Lung microvascular endothelial cell (primary cell): Measurements from ENCODE around the gene DRD2. TPM values are rescaled to one million over a fixed set of nuclear protein-coding genes. Genes with fewer than 3 reads are reported as not detected.

ENCODE experiments used
- DNase-seq, 2 donors: peaks; one replicate each; pipeline versions ENCODE4 v3.0.0 to v3.0.0-alpha.2; 2010; ENCODE audit warnings: low read depth in 2 of 2
- total RNA-seq: library from RNA; depleted of rRNA; stranded (reverse); fragments of >200 nt; gene quantifications from 2 replicates; pipeline ENCODE4 v1.2.1, GENCODE V29; 2014

The DRD2 gene
- total RNA-seq, 1 donor from 2014 or later: not detected

DNA sequence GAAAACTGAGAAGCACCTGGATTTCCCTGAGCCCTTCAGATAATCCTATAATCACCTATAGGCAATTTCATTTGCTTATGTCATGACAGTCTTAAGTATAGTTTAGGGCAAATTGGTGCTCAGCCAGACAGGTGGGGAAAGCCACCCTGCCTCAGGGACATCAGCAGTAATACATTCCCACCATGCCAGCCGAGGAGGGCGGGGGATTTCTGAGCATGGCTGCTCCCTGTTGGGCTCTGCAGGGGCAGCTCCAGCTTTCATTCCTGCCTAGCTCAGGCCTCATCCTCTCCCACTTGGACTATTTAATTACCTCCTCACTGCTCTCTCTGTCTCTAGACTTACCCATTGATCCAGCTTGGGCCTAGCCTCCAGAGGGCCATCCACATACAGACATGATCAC lies 9.0 kb upstream of the DRD2 start:
- no peak for DNase-seq

DNA sequence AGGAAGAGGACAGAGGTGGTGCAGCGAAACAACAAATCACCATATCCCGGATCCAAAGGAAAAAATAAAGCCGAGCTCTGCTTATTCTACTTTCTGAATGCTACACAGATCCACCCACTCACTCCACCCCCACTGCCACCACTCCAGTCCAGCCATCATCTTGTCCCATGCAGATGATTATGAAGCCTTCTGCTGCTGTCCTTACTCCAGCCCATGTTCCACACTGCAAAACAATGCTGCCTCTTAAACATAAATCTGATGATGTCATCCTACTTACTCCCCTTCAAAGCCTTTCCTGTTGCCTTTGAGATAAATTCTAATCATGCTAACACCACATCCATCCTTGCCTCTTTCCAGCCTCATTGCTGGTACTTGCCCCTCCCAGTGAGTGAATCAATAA lies 6.5 kb upstream of the DRD2 start:
- DNase-seq: no peak

DNA sequence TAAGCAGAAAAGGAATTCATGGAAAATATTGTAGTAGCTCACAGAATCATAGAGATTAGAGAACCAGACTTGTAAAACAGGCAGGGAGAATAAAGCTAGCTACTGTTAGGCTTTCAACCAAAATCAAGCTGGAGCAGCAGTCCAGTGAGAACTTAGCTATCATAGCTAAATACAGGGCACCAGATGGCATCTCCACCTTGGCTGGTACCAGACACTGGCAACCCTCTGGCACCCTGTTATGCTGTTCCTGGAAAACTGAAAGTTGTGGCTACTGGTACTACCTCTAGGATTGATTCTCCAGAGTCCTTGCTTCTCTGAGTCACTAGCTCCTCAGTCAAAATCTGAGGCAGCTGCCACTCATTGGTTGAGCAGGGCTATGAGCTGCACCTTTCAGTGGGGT lies 6.0 kb upstream of the DRD2 start:
- DNase-seq: no peak

DNA sequence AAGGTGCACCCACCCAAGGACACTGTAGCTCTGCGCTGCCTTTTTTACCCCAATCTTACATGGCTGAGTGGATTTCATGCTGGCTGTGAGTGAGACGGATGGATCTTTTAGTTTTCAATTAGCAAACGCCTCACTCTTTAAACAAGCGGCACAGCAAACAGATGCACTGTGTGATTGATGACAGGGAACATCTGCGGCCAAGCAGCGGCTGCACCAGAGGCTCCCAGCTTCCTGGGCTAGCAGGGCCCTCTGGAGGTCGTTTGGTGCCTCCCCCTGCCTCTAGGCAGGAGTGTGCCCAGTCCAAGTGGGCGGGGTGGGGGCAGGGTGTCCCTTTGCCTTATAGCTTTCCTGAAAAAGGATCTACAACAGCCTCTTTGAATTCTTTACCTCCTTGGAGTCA lies 2.1 kb upstream of the DRD2 start:
- no peak for DNase-seq

DNA sequence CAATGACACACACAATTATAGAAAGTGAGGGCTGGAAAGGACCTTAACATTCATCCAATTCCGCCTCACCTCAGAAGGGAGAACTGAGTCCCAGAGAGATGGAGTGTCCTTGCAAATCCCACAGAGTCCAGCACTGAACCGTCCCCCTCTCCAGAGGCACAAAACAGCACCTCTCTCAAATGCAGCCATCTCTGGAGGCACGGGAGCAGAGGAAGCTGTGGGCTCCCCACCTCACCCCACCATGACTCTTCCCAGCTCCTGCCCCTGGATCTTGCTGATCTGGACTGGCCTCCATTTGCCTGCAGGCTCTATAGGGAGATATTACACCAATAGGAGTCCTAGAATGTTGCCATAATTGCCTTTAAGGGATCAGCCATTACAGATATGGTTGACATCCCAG lies 1.4 kb upstream of the DRD2 start:
- DNase-seq: no peak

DNA sequence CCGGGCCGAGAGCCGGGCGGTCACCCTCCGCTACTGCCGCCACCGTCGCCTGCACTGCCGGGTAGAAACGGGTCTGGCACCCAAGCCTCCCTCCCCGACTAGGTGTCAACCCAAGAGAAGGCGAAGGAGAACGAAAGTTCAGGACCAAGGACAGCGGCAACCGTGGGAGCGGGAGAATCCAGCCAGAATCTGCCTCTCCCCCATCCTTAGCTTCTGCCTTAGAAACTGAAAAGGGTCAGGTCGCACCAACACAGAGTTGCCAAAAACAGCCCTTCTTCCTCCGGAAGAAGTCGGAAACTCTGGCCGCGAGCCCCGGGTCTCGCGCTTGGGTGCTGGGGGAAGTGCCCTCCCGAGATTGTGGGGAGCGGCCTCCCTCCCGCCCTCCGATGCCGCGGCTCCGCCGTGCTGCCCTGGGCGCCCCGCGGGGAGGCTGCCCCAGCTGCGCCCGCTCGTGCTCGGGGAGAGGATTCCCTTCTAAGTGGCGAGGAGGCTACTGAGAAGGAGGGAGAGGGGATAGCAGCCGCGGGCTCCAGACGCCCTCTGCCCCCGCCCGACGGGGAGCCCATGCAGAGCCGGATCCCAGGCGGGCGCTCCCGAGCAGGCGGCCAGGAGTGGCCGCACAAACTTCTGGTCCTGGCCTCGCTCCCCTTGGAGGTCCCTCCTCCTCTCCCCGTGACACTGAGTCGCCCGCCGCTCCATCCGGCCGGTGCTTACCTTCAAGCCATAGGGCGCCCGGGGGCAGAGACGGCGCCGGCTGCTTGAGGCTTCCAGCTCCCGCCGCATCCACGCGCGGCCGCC lies 637 bp downstream of the DRD2 start:
- peak; percentile 75 to 81 for DNase-seq

DNA sequence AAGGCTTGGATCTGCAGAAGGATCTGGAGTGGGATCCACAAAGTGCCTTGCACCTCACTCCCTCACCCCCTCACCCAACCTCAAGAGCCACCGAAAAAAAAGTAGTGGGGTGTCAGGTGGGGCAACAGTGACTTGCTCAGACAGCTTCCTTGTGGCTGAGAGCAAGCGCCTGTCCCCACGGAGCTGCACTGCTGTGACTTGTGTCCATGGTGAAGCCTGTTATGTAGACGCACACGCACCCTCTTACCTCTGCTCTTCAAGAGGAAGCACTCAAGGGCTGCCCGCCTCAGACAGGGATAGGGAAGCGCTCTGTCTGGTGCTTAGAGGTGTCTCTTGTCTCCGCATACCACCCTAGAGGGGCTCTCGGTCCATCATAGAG lies 1.2 kb downstream of the DRD2 start:
- peak in 1 of 2 donors; percentile 3 for DNase-seq

DNA sequence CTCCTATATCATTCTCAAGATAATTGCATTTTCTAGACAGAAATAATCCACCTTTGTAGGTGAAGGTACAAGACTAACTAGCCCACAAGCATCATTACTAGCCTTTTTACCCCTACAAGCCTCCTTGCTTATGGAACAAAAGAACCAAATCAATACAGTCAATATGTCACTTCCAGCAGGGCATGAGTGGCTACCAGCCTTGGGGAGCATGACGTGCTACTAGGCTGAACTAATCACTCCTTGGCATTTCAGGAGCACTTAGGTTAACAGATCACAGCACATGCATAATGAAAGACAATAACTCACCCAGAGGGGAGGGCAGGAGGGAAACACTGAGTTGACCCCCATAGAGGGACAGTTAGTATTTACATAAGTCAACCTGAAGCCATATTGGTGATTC lies 2.7 kb downstream of the DRD2 start:
- DNase-seq: no peak

DNA sequence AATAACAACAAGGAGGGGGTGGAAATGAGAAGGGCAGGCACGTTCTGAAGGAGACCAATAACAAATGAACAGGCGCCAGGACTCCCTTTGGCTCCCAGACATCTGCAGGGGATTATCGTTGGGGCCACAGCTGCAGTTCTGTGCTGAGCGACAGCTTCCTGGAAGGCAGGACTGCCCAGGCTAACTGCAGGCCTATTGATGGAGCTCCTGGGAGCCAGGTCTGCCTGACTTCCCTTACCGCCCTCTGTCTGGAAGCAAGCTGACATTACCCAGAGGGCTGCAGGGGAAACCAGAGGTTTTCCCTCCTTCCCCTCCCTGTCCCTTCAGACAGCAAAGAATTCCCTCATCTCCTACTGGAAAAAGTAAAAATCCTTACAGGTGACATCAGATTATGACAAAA lies 5.0 kb downstream of the DRD2 start:
- no peak for DNase-seq

DNA sequence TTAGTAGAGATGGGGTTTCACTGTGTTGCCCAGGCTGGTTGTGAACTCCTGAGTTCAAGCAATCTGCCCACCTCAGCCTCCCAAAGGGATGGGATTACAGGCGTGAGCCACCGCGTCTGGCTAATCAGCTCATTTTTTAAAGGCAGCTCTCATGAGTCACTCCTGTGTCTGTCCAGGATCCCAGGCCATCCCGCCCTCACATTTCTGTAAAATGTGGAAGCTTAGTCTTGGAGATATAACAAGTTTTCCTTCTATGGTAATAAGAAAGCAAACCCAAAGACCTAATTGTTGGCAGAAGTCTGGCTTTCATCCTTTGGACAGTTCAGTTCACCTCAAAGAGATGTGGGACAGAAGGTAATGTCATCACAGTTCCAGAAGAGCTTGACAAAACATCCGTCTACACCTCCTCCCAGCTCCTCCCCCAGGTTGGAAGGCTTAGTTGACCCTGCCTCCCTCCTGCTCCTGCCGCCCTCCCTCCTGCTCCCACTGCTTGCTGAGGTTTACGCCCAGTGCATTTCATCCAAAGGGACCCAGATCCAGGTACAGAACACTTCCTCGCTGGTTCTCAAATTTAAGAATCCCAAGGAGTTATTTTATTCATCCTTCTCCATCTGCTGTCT lies 6.4 kb downstream of the DRD2 start:
- DNase-seq: no peak

DNA sequence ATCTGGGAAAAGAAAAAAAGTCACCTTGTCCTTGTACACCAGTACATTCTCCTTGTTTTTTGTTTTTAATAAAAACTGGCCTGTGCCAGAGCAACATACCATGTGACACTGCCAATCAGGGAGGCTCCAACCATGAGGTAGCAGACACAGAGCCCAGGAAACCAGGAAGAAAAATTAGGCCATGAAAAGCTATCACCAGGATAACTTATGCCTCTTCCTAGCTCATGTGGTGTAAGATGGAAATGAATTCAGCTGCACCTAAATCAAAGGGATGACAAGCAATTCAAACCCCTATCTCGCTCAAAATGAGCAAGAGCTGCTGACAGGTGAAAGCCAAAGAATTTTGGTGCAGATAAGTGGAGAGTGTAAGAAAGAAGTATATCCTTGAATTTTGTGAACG lies 7.7 kb downstream of the DRD2 start:
- no peak for DNase-seq

DNA sequence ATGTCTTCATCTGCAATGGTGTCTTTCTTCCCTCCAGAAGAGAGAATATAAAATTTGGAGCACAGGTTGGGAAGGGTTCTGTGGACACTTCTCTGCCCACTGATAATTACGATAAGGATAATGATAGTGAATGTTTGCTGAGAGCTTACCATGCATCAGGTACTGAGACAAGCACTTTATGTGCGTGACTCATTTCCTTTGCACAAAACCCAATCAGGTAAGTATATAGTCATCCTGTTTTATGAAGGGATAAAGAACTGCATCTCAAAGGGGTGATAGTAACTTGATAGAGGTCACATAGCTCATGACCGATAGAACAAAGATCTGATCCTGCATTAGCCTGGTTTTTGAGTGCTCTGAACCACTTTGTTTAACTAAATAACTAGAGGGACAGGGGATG lies 9.4 kb downstream of the DRD2 start:
- no peak for DNase-seq

DNA sequence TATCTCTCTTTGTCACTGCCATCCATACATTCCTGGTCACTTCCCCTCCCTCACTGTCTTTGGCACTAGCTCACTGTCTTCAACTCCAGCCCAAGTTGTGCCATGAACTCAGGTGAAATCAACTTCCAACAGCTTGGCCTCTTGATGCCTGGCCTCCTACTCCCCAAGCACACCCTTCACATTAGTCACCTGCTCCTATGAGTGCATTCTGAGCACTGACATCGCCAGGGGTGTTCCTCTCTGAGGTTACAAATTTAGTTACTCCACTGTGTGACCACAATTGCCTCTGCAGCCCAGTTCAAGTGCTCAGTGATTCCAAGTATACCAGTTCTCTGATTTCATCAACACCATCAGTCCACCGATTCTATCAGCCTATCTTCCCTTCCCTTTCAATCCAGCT lies 10.8 kb downstream of the DRD2 start:
- no peak for DNase-seq

DNA sequence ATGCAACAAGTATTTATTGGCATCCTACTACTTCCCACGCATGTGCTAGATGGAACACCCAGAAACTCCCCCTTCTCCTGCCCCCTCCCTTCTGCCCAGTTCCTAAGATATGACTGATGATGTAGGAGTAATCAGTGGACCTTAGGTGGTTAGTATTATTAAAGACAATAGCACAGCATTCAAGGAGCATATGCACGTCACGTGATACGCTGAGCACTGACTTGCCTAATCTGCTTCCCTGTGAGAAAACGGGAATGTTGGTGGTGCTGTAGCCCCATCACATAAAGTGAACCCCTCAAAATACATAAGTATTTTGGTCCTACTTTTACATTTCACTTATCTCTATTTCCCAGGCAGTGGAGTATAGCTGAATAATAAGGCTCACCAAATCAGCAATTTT lies 12.4 kb downstream of the DRD2 start:
- no peak for DNase-seq

DNA sequence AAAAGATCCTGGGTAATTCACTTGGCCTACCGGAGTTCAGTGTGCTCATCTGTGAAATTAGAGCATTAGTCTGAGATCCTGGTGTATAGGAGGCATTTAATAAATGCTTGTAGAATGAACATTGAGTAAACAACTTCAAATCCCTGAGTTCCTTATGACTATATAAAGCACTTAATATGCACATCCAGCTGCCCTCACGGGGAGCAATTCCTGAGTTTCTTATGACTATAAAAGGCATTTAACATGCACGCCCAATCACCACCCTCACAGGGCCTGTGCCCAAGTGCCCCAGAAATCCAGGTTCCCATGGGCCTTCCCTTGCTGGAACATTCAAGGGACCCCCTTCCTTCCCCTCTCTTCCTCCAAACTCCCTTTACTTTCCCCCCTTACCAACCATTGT lies 13.6 kb downstream of the DRD2 start:
- DNase-seq: no peak

DNA sequence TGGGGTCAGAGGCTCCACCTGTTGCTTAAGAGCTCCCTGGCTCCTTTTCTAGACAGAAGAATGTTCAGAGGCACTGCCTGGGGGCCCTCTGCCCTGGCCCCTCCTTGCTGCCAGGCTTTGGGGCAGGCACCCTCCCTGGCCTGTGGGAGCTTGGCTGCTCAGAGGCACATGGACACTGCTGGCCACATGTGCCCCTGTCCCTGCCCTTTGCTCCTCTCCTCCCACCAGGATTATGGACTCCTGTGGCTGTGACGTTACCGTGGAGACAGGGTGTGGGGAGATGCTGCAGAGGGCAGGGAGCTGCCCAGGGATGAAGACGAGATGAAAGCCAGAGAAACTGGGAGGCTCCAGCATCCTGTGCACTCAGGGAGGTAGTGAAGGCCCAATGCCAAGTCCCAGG lies 14.7 kb downstream of the DRD2 start:
- no peak for DNase-seq

DNA sequence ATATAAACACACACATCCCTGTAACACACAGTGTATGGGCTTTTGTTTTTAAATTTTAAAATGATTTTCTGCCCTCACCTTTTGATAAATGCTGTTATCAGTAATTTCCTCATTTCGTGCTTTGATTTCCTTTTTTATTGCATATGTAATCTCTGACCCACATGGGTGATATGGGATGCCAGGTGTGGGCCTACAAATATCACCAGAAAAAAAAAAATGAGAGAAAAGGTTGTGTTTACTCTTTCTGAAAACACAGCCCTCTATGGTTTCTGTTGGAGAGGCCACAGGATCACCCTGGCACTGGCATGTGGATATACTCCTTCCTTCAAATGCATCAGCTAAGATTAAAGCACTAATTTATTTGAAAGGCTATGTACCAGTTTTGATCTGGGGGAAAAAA lies 17.0 kb downstream of the DRD2 start:
- no peak for DNase-seq

DNA sequence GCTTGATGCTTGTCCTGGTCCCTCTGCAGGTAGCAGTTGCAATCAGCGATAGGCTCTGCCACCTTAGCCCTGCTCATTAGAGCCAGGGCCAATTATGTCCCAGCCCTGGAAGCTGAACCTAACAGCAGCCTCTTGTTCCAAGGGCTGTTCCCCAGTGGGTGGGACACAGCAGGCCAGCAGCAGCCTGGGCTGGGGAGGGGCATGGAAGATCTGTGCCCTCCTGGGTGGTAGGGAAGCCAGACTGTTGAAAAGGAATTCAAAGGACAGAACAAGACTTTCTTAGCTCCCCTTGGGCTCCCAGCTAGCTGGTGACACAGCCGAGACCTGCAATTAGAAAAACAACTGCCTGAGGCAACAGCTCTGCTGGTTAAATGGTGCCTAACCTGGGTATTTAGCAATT lies 17.4 kb downstream of the DRD2 start:
- DNase-seq: no peak

DNA sequence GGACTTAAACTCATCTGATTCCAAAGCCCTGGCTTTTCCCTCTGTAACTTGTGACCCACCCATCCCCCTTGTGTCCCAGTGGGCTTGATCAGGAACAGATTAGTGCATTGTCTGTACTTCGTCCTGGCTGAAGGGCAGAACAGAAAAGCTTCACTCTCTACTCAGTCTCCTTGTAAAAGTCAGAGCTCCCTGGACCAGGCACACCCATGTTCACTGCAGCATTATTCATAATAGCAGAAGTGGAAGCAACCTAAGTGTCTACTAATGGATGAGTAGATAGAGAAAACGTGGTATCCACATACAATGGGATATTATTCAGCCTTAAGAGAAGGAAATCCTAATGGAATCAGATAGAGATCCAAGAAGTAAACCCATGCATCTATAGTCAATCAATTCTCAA lies 20.7 kb downstream of the DRD2 start:
- no peak for DNase-seq

DNA sequence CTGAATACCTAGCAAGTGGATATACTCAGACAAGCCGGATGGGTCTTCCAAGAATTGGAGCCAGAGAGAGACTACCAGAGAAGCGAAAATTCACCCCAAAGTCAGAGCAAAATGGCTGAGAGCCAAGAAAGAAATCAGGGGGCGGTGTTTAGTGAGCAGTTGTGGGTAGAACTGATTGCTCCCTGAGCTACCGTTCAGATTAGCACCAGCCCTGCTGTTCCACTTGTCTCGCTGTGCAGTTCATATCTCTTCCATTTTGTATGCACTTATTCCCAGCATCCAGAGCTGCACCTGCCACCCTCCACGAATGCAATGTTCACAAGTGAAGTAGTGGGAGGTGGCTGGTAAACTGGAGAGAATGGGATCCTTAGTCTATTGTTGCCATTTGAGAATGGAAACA lies 25.5 kb downstream of the DRD2 start:
- no peak for DNase-seq

DNA sequence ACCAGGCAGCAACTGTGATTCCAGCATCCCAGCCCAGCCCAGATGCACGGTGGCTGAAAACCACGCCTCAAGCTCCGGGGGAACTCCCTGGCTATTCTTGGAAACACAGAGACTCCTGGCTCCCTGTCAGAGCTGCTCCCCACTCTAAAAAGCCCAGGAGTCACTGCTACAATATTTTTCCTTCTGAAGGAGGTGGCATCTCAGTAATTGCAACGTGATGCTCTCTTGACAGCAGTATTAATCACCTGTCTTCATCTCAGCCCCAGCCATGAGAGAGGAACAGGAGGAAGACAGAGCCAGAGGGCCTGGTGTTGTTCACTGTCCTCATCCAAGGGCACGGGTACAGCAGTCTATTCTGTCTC lies 26.9 kb downstream of the DRD2 start:
- DNase-seq: no peak

DNA sequence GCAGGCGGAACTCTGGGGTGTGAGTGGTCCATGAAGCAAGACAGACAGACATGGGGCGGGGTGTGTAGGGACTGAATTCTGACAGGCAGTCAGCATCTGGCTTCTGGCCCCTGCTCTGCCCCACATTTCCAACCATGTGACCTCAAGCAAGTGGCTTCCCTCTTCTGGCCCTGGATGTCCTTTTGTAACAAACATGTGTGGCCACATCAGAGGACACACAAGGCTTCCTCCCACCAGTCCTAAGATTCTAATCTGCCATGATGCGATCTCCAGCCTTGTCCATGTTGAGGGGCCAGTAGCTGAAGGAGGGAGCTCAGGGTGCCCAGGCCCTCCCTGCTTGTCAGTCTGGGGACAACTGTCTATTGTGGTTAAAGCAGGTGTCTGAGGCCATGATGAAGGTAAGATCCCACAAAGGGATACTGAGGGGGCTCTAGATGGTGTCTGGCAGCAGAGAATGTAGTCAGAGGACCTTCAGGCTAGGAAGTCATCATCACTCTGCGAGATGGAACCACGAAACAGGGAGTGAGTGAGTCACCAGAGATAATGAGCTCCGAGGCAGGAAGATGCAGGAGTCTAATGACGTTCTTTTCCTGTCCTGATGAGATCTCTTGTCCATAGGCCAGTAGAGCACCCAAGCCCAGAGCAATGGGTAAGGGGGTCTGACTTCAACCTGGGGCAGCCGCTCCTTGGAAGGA lies 27.4 kb downstream of the DRD2 start:
- DNase-seq: no peak

DNA sequence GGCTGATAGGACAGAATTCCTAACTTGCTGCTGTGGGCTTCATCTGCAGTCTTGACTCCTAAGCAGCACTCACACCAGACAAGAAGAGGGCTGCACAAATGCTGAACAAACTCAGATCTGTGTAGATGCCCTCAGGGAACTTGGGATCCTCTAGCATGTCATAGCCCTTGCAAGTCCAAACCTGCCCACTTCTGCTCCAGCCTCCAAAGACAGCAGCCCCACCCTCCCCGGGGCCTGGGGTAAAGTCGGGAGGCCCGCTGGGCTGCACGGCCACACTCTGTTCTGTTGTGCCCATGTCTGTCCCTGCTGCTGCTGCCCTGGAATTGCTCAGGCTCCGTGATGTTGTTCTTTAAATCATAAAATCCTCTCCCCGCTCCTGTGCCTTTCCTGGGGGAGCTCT lies 28.3 kb downstream of the DRD2 start:
- no peak for DNase-seq
